ENCODE measurements around the gene BTG1.

Gene BTG1

GRCh38 chr12:92105676-92106075 lies 40.0 kb downstream of the BTG1 start:
- ChIA-PET CTCF (interaction anchor here (1.1 kb wide), 2 partner anchors 13 to 200 kb away, joined by 3 to 4 read pairs; no protein-coding TSS in a partner anchor), POLR2A (interaction anchor here (1.7 kb wide), 1 partner anchor 40 kb away, joined by 8 read pairs; the partner anchor contains the start of gene BTG1)
- no peak for DNase-seq (ENCODE audit: extremely low spot score)
- no peak for TF ChIP-seq TARDBP (IDR thresholded peaks at IDR 0.05)
- no peak for TF ChIP-seq LEF1 (IDR thresholded peaks at IDR 0.05; ENCODE audit: borderline replicate concordance)
- no peak for TF ChIP-seq ELF4 (IDR thresholded peaks at IDR 0.05)
- TF ChIP-seq HDGF (IDR thresholded peaks at IDR 0.05; ENCODE audit: borderline replicate concordance) = no peak
- TF ChIP-seq, protein P1, sequence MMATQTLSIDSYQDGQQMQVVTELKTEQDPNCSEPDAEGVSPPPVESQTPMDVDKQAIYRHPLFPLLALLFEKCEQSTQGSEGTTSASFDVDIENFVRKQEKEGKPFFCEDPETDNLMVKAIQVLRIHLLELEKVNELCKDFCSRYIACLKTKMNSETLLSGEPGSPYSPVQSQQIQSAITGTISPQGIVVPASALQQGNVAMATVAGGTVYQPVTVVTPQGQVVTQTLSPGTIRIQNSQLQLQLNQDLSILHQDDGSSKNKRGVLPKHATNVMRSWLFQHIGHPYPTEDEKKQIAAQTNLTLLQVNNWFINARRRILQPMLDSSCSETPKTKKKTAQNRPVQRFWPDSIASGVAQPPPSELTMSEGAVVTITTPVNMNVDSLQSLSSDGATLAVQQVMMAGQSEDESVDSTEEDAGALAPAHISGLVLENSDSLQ (IDR thresholded peaks at IDR 0.05) = no peak
- no peak for TF ChIP-seq SP1 (IDR thresholded peaks at IDR 0.05)
- TF ChIP-seq ARNT (IDR thresholded peaks at IDR 0.05) = no peak
- TF ChIP-seq BHLHE40 (IDR thresholded peaks at IDR 0.05; ENCODE audit: borderline replicate concordance) = no peak
- no peak for TF ChIP-seq L3MBTL2 (conservative IDR thresholded peaks at IDR 0.05)

DNA sequence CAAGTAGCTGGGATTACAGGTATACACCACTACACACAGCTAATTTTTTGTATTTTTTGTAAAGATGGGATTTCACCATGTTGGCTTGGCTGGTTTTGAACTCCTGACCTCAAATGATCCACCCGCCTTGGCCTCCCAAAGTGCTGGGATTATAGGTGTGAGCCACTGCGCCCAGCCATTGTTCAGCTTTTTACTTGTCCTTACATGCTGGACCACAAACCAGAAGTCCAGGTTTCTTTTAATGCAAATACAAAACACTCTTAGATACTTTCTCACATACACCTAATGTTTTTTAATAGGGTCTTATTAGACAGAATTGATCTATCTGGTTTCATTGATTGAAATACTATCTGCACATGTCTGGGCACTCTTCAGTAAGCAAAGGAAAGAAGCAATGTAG lies 40.5 kb downstream of the BTG1 start:
- ChIA-PET POLR2A (no interaction called here), CTCF (interaction anchor here (1.1 kb wide), 1 partner anchor 199 kb away, joined by 4 read pairs; no protein-coding TSS in a partner anchor)
- no peak for TF ChIP-seq FOXA1 (IDR thresholded peaks at IDR 0.05)
- no peak for TF ChIP-seq TARDBP (IDR thresholded peaks at IDR 0.05)
- TF ChIP-seq BHLHE40 (IDR thresholded peaks at IDR 0.05; ENCODE audit: borderline replicate concordance) = no peak
- no peak for TF ChIP-seq L3MBTL2 (conservative IDR thresholded peaks at IDR 0.05)
- no peak for TF ChIP-seq ZNF384 (IDR thresholded peaks at IDR 0.05)
- no peak for TF ChIP-seq NFRKB (IDR thresholded peaks at IDR 0.05)
- no peak for TF ChIP-seq ARNT (IDR thresholded peaks at IDR 0.05)
- TF ChIP-seq ELF4 (IDR thresholded peaks at IDR 0.05) = no peak
- no peak for TF ChIP-seq FOXM1 (IDR thresholded peaks at IDR 0.05; ENCODE audit: borderline replicate concordance)
- DNase-seq (ENCODE audit: extremely low spot score) = no peak

- no peak for DNase-seq (ENCODE audit: extremely low spot score)
- TF ChIP-seq LEF1 (IDR thresholded peaks at IDR 0.05; ENCODE audit: borderline replicate concordance) (no peak), FOXM1 (IDR thresholded peaks at IDR 0.05; ENCODE audit: borderline replicate concordance) (no peak), ELF4 (IDR thresholded peaks at IDR 0.05) (no peak), HDGF (IDR thresholded peaks at IDR 0.05; ENCODE audit: borderline replicate concordance) (no peak), CTBP1 (IDR thresholded peaks at IDR 0.05; ENCODE audit: borderline replicate concordance) (no peak), NFRKB (IDR thresholded peaks at IDR 0.05) (no peak), ZNF384 (IDR thresholded peaks at IDR 0.05) (no peak), TARDBP (IDR thresholded peaks at IDR 0.05) (no peak), SP1 (IDR thresholded peaks at IDR 0.05) (no peak), FOXK2 (IDR thresholded peaks at IDR 0.05) (no peak), BHLHE40 (IDR thresholded peaks at IDR 0.05; ENCODE audit: borderline replicate concordance) (no peak), ARNT (IDR thresholded peaks at IDR 0.05) (no peak), L3MBTL2 (conservative IDR thresholded peaks at IDR 0.05) (no peak), SUZ12 (IDR thresholded peaks at IDR 0.05) (no peak), FOXA1 (IDR thresholded peaks at IDR 0.05) (no peak)
- TF ChIP-seq, protein P1 (IDR thresholded peaks at IDR 0.05) = no peak
- POLR2A ChIA-PET = no interaction called here
- CTCF ChIA-PET = interaction anchor here (0.8 kb wide), 1 partner anchor 390 kb away, joined by 3 read pairs; no protein-coding TSS in a partner anchor
These were observed 43.0 kb downstream of the BTG1 start for GRCh38 chr12:92102606-92103005.

- CTCF ChIA-PET = no interaction called here
- no peak for DNase-seq (ENCODE audit: extremely low spot score)
- TF ChIP-seq TARDBP (IDR thresholded peaks at IDR 0.05) (no peak), ARNT (IDR thresholded peaks at IDR 0.05) (no peak), NFRKB (IDR thresholded peaks at IDR 0.05) (no peak), BHLHE40 (IDR thresholded peaks at IDR 0.05; ENCODE audit: borderline replicate concordance) (no peak), SUZ12 (IDR thresholded peaks at IDR 0.05) (no peak), L3MBTL2 (conservative IDR thresholded peaks at IDR 0.05) (no peak), ELF4 (IDR thresholded peaks at IDR 0.05) (no peak), ZNF384 (IDR thresholded peaks at IDR 0.05) (no peak), LEF1 (IDR thresholded peaks at IDR 0.05; ENCODE audit: borderline replicate concordance) (no peak), FOXM1 (IDR thresholded peaks at IDR 0.05; ENCODE audit: borderline replicate concordance) (no peak), SP1 (IDR thresholded peaks at IDR 0.05) (no peak), FOXA1 (IDR thresholded peaks at IDR 0.05) (no peak), CTBP1 (IDR thresholded peaks at IDR 0.05; ENCODE audit: borderline replicate concordance) (no peak), HDGF (IDR thresholded peaks at IDR 0.05; ENCODE audit: borderline replicate concordance) (no peak), FOXK2 (IDR thresholded peaks at IDR 0.05) (no peak)
- TF ChIP-seq, protein P1 (IDR thresholded peaks at IDR 0.05) = no peak
- POLR2A ChIA-PET = interaction anchor here (1.7 kb wide), 1 partner anchor 47 kb away, joined by 8 read pairs; the partner anchor contains the start of gene BTG1
These were observed 46.9 kb downstream of the BTG1 start for GRCh38 chr12:92098594-92099380.

GRCh38 chr12:92096346-92097136 lies 49.1 kb downstream of the BTG1 start:
- CTCF ChIA-PET = interaction anchor here (0.9 kb wide), 1 partner anchor 11 kb away, joined by 10 read pairs; no protein-coding TSS in a partner anchor
- TF ChIP-seq ELF4 (IDR thresholded peaks at IDR 0.05) (no peak), FOXA1 (IDR thresholded peaks at IDR 0.05) (no peak), ZNF384 (IDR thresholded peaks at IDR 0.05) (no peak), NFRKB (IDR thresholded peaks at IDR 0.05) (no peak), FOXM1 (IDR thresholded peaks at IDR 0.05; ENCODE audit: borderline replicate concordance) (no peak), FOXK2 (IDR thresholded peaks at IDR 0.05) (no peak), LEF1 (IDR thresholded peaks at IDR 0.05; ENCODE audit: borderline replicate concordance) (no peak), L3MBTL2 (conservative IDR thresholded peaks at IDR 0.05) (no peak), TARDBP (IDR thresholded peaks at IDR 0.05) (no peak), ARNT (IDR thresholded peaks at IDR 0.05) (no peak)
- TF ChIP-seq, protein P1 (IDR thresholded peaks at IDR 0.05) = no peak
- POLR2A ChIA-PET = interaction anchor here (1.4 kb wide), 1 partner anchor 49 kb away, joined by 6 read pairs; the partner anchor contains the start of gene BTG1
- no peak for DNase-seq (ENCODE audit: extremely low spot score)

All from HEK293T (cell line).